Pancreas (tissue), 10 donors: ENCODE measurements around the gene SSNA1. TPM values are rescaled to one million over a fixed set of nuclear protein-coding genes. Genes with fewer than 3 reads are reported as not detected.

Source experiments
- ATAC-seq, 4 donors: fragments of 200-7000 bp; cut with Tn5 transposase; one replicate each; pipeline versions ENCODE4 v1.8.0 to v1.9.1; 2020; ENCODE audit warnings: mild to moderate bottlenecking in 4 of 4, moderate library complexity in 4 of 4
- DNase-seq, 6 donors: peaks; one replicate each; pipeline ENCODE4 v3.0.0-alpha.2; 2020
- FAIRE-seq: peaks from 2 replicates; lab custom pipeline; 2012; peaks lifted over from hg19 to GRCh38; lab: Jason Lieb, UNC
- H3K27ac ChIP-seq, 4 donors: fragments of 200-600 bp; sonication (generic); 1 replicate in 3 of 4; 2 replicates in 1 of 4; pipeline versions ENCODE4 v1.5.0 to v1.8.0; 2020
- H3K27me3 ChIP-seq, 4 donors: fragments of 200-600 bp; one replicate each; pipeline ENCODE4 v1.8.0; 2021
- H3K36me3 ChIP-seq, 3 donors: fragments of 200-600 bp; sonication (generic) in 1 of 3; one replicate each; pipeline versions ENCODE4 v1.5.0 to v1.8.0; 2020 to 2021
- H3K4me1 ChIP-seq, 3 donors: fragments of 200-600 bp; one replicate each; pipeline ENCODE4 v1.8.0; 2021
- H3K4me3 ChIP-seq, 4 donors: fragments of 200-600 bp; sonication (generic) in 2 of 4; one replicate each; pipeline versions ENCODE4 v1.5.0 to v1.8.0; 2020 to 2021
- H3K9me3 ChIP-seq, 4 donors: fragments of 200-600 bp; one replicate each; pipeline ENCODE4 v1.8.0; 2021
- CTCF ChIP-seq, 4 donors: fragments of 200-600 bp; sonication (generic) in 3 of 4; IDR thresholded peaks; one replicate each; pipeline versions ENCODE4 v1.5.0 to v1.8.0; 2021; ENCODE audit warnings: antibody characterized with exemption in 4 of 4
- WGBS, 2 donors: extraction: QIAGEN DNeasy Blood & Tissue Kit; methylation state at CpG; one replicate each; pipeline ENCODE4 v1.1.7; 2013; 5-methylcytosine and 5-hydroxymethylcytosine counted together
- intact Hi-C, 3 donors: fragments of 100-400 bp; cut with DNase I; formaldehyde crosslinking; loops; one replicate each; pipeline versions ENCODE4 v1.11.1 to v1.14.2; 2022
- polyA plus RNA-seq, 2 donors: library from polyadenylated mRNA; stranded (reverse); fragments of 200-250 nt; gene quantifications; one replicate each; pipeline ENCODE4 v1.2.3, GENCODE V29; 2013
- total RNA-seq, 6 donors: library from RNA; stranded (reverse); fragmentation: NEBNext Ultra II Directional in 4 of 6; extraction: Animal tissue kit (Norgen Biotek cat#: 25700) in 4 of 6; gene quantifications; one replicate each; pipeline versions ENCODE4 v1.2.1 to v1.2.4, GENCODE V29; 2021 to 2023
- donor health status: healthy with polysubstance abuse.
- donor health status: DM: no; HTN: no; CAD: no; lungs with moderate emphysema.
- donor health status: DM: no; HTN: no; CAD: no.
- donor health status: control.
- donor health status: control.
- donor health status: Bipolar disorder and iron deficiency.
- donor health status: DM: yes; HTN: yes; CAD: no.
- donor health status: DM: no; HTN: no; CAD: no.
- donor health status: DM: no; HTN: no; CAD: no.
- donor health status: DM: yes; HTN: yes; CAD: no.

SSNA1 gene
- total and polyA plus RNA-seq, 8 donors: 30.8 to 81.0 (median 41.1) TPM

GRCh38 chr9:137198051-137198901 lies 9.8 kb downstream of the SSNA1 start:
- no peak for TF ChIP-seq CTCF (IDR thresholded peaks at IDR 0.05)
- peak in 5 of 6 donors; percentile 86 to 96 (median 91) for DNase-seq
- 17 to 20% methylated on average over 19 of the region's 19 CpGs for WGBS, 2 donors
- intact Hi-C loops: no loop called here
- Histone ChIP-seq H3K9me3 (no peaks in the 10 kb centered on the region), H3K36me3 (no peaks in the 10 kb centered on the region), H3K4me1 (peaks cover 13 to 35% (median 27%) of the 10 kb centered on the region in 3 donors), H3K27ac (peak overlapping the region; percentile 78 to 90 (median 83)), H3K27me3 (no peaks in the 10 kb centered on the region), H3K4me3 (peak overlapping the region; percentile 48 to 80 (median 60))
- no peak for FAIRE-seq
- ATAC-seq: peak; percentile 35 to 59 (median 51)

- intact Hi-C loops: no loop called here
- DNase-seq (peak in 4 of 6 donors; percentile 77 to 85 (median 81)), FAIRE-seq (no peak), ATAC-seq (peak; percentile 2 to 29 (median 11))
- WGBS, 2 donors: 17 to 23% methylated on average over 11 of the region's 11 CpGs
- Histone ChIP-seq H3K4me1 (peaks cover 14 to 36% (median 21%) of the 10 kb centered on the region in 3 donors), H3K4me3 (peak overlapping the region; percentile 48 to 80 (median 60)), H3K27me3 (no peaks in the 10 kb centered on the region), H3K9me3 (no peaks in the 10 kb centered on the region), H3K27ac (peak overlapping the region; percentile 78 to 90 (median 83)), H3K36me3 (no peaks in the 10 kb centered on the region)
- no peak for TF ChIP-seq CTCF (IDR thresholded peaks at IDR 0.05)
Observed at GRCh38 chr9:137198902-137199283, 10.4 kb downstream of the SSNA1 start.

GRCh38 chr9:137199411-137200121 lies 11.1 kb downstream of the SSNA1 start:
- WGBS, 2 donors: 4 to 5% methylated on average over 29 to 51 of the region's 51 CpGs

More at GRCh38 chr9:137199411-137200121, 11.1 kb downstream of the SSNA1 start:
- intact Hi-C loops: no loop called here
- no peak for TF ChIP-seq CTCF (IDR thresholded peaks at IDR 0.05)
- DNase-seq: peak in 3 of 6 donors; percentile 45 to 89 (median 50)
- H3K36me3 ChIP-seq: no peaks in the 10 kb centered on the region
- ATAC-seq: no peak
- peak overlapping the region; percentile 48 to 80 (median 60) for H3K4me3 ChIP-seq
- FAIRE-seq: no peak
- H3K27me3 ChIP-seq: no peaks in the 10 kb centered on the region
- H3K9me3 ChIP-seq: no peaks in the 10 kb centered on the region
- H3K4me1 ChIP-seq: peaks cover 14 to 36% (median 21%) of the 10 kb centered on the region in 3 donors
- H3K27ac ChIP-seq: peak overlapping the region; percentile 78 to 90 (median 83)
